Testis (tissue), 2 donors: Measurements from ENCODE around the gene LUZP2.

Experiments used
- CTCF ChIP-seq, 3 experiments: fragments of 450-650 bp in 2 of 3; fragments of 200-600 bp in 1 of 3; sonication (generic) in 1 of 3; IDR thresholded peaks; one replicate each; pipeline ENCODE4 v1.5.1; 2016 to 2019; ENCODE audit warnings: antibody characterized with exemption in 3 of 3, mild to moderate bottlenecking in 2 of 3, moderate library complexity in 1 of 3
- POLR2A ChIP-seq: fragments of 450-650 bp; IDR thresholded peaks from one replicate; pipeline ENCODE4 v1.6.1; 2017; ENCODE audit warnings: antibody characterized with exemption, mild to moderate bottlenecking, moderate library complexity

GRCh38 chr11:24900514-24900913 lies 403.7 kb downstream of the LUZP2 start:
- TF ChIP-seq POLR2A (no peak), CTCF (IDR thresholded peaks at IDR 0.05) (no peak)
